HG03159 (cell line): ENCODE data around the gene AMOT.
"Not testable (repeated sequence)": the region's sequence is repeated elsewhere in the genome, so short reads cannot be mapped to it uniquely, and the experiment has no call there.

Source experiments
- ATAC-seq: cut with Tn5 transposase; IDR thresholded peaks from one replicate; pipeline ENCODE4 v1.9.1; 2021; ENCODE audit warnings: mild to moderate bottlenecking, moderate library complexity; ENCODE audit not compliant: unreplicated experiment

The AMOT gene, protein sequence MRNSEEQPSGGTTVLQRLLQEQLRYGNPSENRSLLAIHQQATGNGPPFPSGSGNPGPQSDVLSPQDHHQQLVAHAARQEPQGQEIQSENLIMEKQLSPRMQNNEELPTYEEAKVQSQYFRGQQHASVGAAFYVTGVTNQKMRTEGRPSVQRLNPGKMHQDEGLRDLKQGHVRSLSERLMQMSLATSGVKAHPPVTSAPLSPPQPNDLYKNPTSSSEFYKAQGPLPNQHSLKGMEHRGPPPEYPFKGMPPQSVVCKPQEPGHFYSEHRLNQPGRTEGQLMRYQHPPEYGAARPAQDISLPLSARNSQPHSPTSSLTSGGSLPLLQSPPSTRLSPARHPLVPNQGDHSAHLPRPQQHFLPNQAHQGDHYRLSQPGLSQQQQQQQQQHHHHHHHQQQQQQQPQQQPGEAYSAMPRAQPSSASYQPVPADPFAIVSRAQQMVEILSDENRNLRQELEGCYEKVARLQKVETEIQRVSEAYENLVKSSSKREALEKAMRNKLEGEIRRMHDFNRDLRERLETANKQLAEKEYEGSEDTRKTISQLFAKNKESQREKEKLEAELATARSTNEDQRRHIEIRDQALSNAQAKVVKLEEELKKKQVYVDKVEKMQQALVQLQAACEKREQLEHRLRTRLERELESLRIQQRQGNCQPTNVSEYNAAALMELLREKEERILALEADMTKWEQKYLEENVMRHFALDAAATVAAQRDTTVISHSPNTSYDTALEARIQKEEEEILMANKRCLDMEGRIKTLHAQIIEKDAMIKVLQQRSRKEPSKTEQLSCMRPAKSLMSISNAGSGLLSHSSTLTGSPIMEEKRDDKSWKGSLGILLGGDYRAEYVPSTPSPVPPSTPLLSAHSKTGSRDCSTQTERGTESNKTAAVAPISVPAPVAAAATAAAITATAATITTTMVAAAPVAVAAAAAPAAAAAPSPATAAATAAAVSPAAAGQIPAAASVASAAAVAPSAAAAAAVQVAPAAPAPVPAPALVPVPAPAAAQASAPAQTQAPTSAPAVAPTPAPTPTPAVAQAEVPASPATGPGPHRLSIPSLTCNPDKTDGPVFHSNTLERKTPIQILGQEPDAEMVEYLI

GRCh38 chrX:112840382-112841113 is at the start of gene AMOT:
Gene AMOT, minus strand, starts transcription at chrX:112840831. Its CDS starts 17,705 bp downstream, at chrX:112823126.
- ATAC-seq, result peak; percentile 55

GRCh38 chrX:112889400-112889799 is 48.8 kb upstream of the AMOT start:
- no peak for ATAC-seq

DNA sequence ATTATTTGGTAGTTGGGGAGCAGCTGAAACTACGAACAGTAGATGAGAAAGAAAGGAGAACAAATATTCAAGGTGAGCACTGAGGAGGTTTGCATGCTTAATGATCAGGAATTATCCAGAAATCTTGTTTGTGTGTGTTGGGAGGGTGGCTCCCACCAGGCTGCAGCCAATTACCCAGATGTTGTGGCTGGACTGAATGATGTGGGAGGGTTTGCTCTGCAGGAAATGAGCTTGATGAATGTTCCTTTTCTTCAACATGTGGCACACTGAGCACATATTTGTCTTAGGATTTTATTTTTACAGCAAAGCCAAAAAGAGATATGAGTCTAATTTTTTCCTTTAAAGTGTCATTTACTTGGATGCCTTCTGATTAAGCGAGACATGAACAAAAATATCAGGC is 48.3 kb upstream of the AMOT start:
- ATAC-seq, result no peak

DNA sequence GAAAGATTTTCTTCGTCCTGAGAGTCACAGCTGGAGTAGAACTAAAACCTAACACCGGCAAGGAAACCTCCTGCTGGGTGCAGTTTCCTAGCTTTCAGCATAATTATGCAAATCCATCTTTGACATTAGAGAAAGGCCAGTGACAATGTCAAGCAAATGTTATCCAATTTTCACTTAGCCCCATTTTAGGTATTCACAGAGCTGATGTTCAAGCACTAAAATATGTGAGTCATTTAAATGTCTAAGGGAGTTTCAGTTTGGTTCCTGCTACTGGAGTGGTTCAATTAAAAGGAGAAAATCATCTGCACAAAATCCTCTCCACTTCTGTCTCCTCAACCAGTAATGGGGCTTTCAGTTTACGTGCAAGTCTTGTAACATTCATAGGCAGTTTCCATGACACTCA is 37.1 kb upstream of the AMOT start:
- peak; percentile 51 for ATAC-seq

GRCh38 chrX:112874614-112875013 is 34.0 kb upstream of the AMOT start:
- ATAC-seq, result peak; percentile 42

GRCh38 chrX:112874175-112874574 is 33.5 kb upstream of the AMOT start:
- peak; percentile 29 for ATAC-seq

DNA sequence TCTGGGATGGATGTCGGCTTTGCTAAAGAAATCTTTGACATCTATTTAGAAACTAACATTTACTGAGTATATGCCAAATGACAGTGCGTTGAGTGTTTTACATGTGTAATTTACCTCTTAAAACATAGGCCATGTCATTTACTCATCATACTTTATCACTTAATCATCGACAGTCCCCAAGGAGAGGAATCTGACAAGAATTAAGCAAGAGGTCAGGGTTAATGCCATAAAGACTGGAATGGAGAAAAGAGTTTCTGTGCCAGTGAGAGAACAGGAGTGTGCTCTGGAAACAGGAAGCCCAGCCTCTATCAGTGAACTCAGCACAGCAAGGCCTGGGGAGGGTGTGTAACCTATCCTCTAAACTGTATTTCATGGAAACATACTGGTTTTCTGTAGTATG is 28.0 kb upstream of the AMOT start:
- no peak for ATAC-seq

- ATAC-seq, result peak; percentile 98
Observed at GRCh38 chrX:112867570-112867969, 26.9 kb upstream of the AMOT start.

DNA sequence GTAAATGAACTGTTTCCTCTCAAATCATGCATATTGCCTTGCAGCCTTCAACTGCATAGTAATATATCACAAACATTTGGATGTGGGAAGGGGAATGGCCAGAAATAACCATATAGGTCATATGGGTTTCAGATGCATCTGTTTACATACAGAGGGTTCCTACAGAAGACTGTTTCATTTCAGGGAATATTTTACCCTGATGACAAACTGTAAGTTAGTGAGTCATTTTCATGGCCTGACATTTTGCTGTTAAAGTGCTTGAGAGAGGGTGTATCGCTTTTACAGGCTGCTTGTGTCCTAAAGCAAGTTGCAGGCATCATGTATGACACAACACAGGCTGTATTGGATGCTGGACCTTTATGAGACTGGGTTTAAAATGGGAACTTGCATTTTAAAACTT is 25.5 kb upstream of the AMOT start:
- ATAC-seq, result no peak

DNA sequence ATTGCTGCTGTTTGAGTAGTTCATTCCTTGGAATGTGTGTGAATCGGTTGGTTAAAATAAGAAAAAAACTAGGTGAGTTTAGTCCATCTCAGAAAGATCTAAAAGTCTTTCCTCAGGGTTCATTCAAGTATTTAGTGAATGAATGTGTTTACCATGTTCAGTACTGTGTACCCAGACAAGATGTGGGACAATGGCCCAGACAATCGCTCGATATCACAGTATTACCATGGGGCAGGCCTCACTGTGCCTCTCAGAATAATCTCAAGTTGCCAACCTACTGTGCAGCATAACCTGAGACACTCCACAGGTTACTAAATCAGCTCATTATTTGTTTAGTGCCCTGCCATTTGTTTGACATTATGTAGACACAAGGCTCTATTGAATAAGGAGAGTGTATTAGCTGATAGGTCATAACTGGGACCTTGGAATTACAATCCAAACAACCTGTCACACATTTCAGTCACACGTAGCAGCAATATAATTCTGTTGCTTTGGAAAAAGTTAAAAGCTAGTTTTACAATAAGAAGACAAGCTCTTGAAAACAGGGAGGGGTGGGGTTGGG is 24.9 kb upstream of the AMOT start:
- no peak for ATAC-seq

GRCh38 chrX:112863850-112864249 is 23.2 kb upstream of the AMOT start:
- ATAC-seq, result no peak

DNA sequence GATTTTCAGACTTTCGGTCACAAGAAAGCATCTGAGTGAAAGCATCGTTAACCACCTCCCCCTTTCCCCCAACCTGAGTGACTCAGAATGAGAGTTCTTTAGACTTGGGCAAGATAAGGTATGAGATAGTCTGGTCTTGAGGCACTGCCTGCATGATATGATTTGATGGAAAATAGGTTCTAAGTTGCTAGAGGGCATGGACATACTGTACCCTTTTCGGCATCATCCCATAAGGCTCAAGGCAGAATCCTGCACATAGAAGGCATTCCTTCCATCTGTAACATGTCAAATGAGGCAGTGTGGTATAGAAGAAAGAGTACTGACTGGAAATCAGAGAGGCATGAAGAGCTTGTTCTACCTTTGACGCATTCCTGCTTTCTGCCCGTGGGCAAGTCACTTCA is 16.8 kb upstream of the AMOT start:
- ATAC-seq, result no peak

GRCh38 chrX:112854901-112855300 is 14.3 kb upstream of the AMOT start:
- ATAC-seq, result not testable (repeated sequence)

DNA sequence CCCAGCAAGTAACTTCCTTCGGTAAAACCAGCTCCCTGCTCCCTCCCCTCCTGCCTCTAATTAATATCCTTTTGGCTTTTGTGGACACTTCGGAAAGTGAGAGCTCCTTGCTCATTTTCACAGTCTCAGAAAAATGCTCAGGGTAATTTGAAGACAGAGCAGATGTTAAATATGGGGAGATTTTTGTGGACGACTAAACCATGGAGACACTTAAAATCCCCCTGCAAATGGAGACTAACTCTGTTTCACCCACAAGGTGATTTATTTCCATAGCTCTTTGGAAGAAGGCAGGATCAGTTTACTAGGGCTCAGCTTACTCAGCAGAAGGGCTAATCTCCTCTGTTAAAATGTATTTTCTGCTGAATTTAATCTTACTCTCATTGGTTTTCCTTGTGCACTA is 12.2 kb upstream of the AMOT start:
- no peak for ATAC-seq

GRCh38 chrX:112851806-112852205 is 11.2 kb upstream of the AMOT start:
- ATAC-seq, result peak; percentile 48

DNA sequence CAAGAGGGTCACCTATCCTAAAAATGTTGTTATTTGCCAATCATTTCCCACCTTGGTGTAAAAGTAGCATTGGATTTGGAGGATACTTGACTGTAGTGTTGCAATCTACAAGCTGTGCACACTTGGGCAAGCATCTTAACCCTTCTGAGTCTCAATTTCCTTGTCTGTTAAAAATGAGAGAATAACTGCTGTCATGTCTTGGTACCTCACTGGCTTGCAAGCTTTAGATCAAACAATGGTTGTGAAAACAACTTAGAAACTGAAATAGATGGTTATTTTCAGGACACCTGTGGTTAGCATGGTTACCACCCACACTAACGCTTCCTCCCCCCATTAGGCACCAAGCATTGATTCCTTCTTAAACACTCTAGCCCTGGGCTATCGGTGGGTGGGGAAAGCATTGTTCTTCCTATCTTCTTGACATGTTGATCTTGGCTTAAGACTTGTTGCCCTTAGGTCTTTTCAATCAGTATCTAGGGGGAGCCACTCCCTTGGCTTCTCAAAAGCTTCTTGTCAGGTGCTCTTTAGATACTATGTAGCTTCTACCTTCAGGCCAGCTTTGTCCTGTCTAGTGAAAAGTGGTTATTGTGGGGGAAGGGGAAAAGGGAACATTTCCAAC is 10.6 kb upstream of the AMOT start:
- ATAC-seq, result peak; percentile 80

DNA sequence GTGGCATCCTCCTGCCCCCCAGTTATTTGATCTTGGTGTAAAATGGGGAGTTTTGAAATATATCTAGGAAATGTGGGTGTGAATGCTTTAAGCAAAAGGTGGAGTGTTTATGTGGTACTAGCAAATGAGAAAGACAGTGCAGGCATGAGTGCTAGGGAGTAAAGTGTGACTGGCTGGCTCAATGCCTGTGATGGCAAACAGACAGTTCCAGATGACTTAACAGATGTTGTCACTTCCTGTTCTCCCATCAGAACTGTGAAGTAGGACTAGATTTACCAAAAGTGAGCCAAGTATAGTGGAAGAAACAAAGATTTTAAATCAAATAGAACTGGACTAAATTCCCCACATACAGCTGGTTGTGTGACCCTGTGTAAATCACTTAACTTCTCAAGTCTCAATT is 8.4 kb upstream of the AMOT start:
- ATAC-seq, result no peak

- ATAC-seq, result no peak
Observed at GRCh38 chrX:112846782-112847181, 6.2 kb upstream of the AMOT start.

- no peak for ATAC-seq
Observed at GRCh38 chrX:112846187-112846586, 5.6 kb upstream of the AMOT start.

DNA sequence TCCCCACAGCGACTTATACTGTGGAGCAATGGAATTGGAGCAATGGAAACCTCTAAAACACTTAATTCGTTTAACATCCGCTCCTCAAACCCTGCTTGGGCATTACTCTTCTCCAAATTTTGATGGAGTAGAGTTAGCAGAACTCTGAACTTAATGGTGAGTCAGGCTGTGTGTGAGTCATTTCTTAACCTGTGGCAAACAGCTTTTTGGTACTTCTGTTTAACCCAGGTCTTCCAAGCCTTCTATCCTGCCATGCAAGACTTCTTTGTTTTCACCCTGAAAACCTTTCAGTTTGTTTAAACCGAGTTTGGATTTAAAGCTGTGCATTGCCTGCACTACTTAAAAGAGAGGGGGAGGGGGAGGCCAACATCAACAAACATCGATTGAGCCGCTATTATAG is 3.6 kb upstream of the AMOT start:
- peak; percentile 23 for ATAC-seq
